ENCODE results near the gene DNAJC5.
"Not testable (repeated sequence)": the region's sequence is repeated elsewhere in the genome, so short reads cannot be mapped to it uniquely, and the experiment has no call there.

Gene DNAJC5

DNA sequence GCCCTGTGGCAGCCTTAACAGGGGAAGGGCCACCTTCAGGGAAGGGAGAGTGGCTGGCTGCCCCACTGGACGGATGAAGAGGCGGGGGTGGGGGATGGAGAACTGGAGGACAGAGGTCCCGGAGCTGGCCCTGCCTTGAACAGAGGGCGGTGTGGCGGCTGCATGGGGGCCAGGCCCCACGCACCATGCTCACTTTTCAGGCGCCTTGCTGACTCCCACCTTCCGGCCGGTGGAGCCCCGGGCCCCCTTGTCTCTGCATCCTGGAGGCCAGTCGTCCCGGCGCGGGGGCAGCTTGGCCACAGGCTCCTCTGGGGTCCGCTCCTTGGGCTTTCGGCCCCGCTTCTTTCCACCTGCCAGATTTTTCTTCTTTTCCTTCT is 64.8 kb downstream of the DNAJC5 start:
- DNase-seq: no peak
- H3K18ac ChIP-seq (ENCODE audit: low read length): no peak overlapping the region
- H4K8ac ChIP-seq (ENCODE audit: low read depth, low read length): no peak overlapping the region
- H3K9ac ChIP-seq (ENCODE audit: low read length): no peak overlapping the region
- no peak overlapping the region for H3K4me3 ChIP-seq (ENCODE audit: low read depth, low read length)
- peaks cover 25% of the 10 kb centered on the region for H3K9me3 ChIP-seq (ENCODE audit: insufficient read depth, low read depth, low read length)
- no peak overlapping the region for H2AFZ ChIP-seq (ENCODE audit: insufficient read depth, low read length, poor library complexity)
- no peak overlapping the region for H3K4me2 ChIP-seq (ENCODE audit: low read length)
- no peak overlapping the region for H2BK12ac ChIP-seq (ENCODE audit: low read length)
- H3K4ac ChIP-seq (ENCODE audit: low read depth, low read length): no peak overlapping the region
- peaks cover 12% of the 10 kb centered on the region for H3K79me2 ChIP-seq (ENCODE audit: control insufficient read depth, insufficient read depth, low read length, poor library complexity)
- no peak overlapping the region for H3K14ac ChIP-seq (ENCODE audit: low read length)
- no peaks in the 10 kb centered on the region for H3K27me3 ChIP-seq (ENCODE audit: insufficient read depth, low read length)
- H3K27ac ChIP-seq (ENCODE audit: low read depth, low read length): no peak overlapping the region
- H2BK120ac ChIP-seq (ENCODE audit: insufficient read depth, low read length, poor library complexity): no peak overlapping the region
- peaks cover 7 to 14% of the 10 kb centered on the region in 2 experiments for H3K4me1 ChIP-seq (ENCODE audit: control insufficient read depth in 1 of 2, insufficient read depth in 2 of 2, low read length in 2 of 2)
- WGBS (ENCODE audit: extremely low coverage, insufficient coverage, insufficient read length): no CpG with 5 or more reads among the region's 17 CpGs
- H3K23ac ChIP-seq (ENCODE audit: low read length): no peak overlapping the region
- H3K36me3 ChIP-seq (ENCODE audit: control insufficient read depth in 1 of 2, insufficient read depth in 2 of 2, low read length in 2 of 2): peaks cover 48 to 51% of the 10 kb centered on the region in 2 experiments
- no peak overlapping the region for H4K91ac ChIP-seq (ENCODE audit: low read depth, low read length)
- H2BK5ac ChIP-seq (ENCODE audit: low read depth, low read length, poor library complexity): no peak overlapping the region
- H3K79me1 ChIP-seq (ENCODE audit: low read length): peaks cover 10% of the 10 kb centered on the region
- no peak overlapping the region for H2AK5ac ChIP-seq (ENCODE audit: low read length)
- no peak overlapping the region for H4K12ac ChIP-seq (ENCODE audit: low read depth, low read length)

DNA sequence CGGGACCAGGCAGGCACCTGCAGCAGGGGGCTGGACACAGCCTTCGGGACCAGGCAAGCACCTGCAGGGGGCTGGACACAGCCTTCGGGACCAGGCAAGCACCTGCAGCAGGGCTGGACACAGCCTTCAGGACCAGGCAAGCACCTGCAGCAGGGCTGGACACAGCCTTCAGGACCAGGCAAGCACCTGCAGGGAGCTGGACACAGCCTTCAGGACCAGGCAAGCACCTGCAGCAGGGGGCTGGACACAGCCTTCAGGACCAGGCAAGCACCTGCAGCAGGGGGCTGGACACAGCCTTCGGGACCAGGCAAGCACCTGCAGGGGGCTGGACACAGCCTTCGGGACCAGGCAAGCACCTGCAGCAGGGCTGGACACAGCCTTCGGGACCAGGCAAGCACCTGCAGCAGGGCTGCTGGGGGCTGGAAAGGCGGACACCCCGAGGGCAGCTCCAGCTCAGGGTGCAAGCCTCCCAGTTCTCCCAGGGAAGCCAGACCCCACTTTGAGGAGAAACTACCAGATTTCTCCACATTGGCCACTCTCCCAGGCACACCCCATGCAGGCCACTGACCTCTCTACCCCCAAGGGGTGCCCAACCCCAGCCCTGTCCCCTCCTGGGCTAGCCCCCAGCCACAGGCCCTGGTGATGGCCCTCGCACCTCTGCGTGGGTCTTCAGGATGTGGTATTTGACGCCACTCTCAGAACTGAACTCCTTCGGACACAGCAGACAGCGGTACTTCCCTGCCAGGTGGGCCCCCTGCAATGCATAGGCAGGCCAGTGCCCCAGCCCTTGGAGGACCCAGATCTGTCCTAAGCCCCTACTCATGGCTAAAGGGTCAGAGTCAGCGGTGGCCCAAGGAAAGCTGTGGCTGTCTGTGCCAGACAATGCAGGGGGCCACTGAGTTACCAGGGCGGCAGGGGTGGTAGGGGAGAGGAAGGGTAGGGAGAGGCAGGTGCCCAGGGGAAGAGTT is 66.0 kb downstream of the DNAJC5 start:
- not testable (repeated sequence) for H3K27ac ChIP-seq (ENCODE audit: low read depth, low read length); H3K23ac ChIP-seq (ENCODE audit: low read length); H4K8ac ChIP-seq (ENCODE audit: low read depth, low read length); H4K91ac ChIP-seq (ENCODE audit: low read depth, low read length); H2AK5ac ChIP-seq (ENCODE audit: low read length); H2BK5ac ChIP-seq (ENCODE audit: low read depth, low read length, poor library complexity); H4K12ac ChIP-seq (ENCODE audit: low read depth, low read length); H2BK120ac ChIP-seq (ENCODE audit: insufficient read depth, low read length, poor library complexity); H3K4me2 ChIP-seq (ENCODE audit: low read length); H3K79me1 ChIP-seq (ENCODE audit: low read length); H3K4me3 ChIP-seq (ENCODE audit: low read depth, low read length); H2AFZ ChIP-seq (ENCODE audit: insufficient read depth, low read length, poor library complexity); H3K14ac ChIP-seq (ENCODE audit: low read length); H3K4ac ChIP-seq (ENCODE audit: low read depth, low read length); H2BK12ac ChIP-seq (ENCODE audit: low read length); H3K18ac ChIP-seq (ENCODE audit: low read length); H3K79me2 ChIP-seq (ENCODE audit: control insufficient read depth, insufficient read depth, low read length, poor library complexity); H3K9ac ChIP-seq (ENCODE audit: low read length); H3K27me3 ChIP-seq (ENCODE audit: insufficient read depth, low read length); DNase-seq
- WGBS (ENCODE audit: extremely low coverage, insufficient coverage, insufficient read length): no CpG with 5 or more reads among the region's 15 CpGs
- H3K4me1 ChIP-seq (ENCODE audit: control insufficient read depth in 1 of 2, insufficient read depth in 2 of 2, low read length in 2 of 2): peaks cover 2 to 10% of the 10 kb centered on the region in 2 experiments
- H3K36me3 ChIP-seq (ENCODE audit: control insufficient read depth in 1 of 2, insufficient read depth in 2 of 2, low read length in 2 of 2): peaks cover 48 to 52% of the 10 kb centered on the region in 2 experiments
- H3K9me3 ChIP-seq (ENCODE audit: insufficient read depth, low read depth, low read length): peaks cover 26% of the 10 kb centered on the region

DNA sequence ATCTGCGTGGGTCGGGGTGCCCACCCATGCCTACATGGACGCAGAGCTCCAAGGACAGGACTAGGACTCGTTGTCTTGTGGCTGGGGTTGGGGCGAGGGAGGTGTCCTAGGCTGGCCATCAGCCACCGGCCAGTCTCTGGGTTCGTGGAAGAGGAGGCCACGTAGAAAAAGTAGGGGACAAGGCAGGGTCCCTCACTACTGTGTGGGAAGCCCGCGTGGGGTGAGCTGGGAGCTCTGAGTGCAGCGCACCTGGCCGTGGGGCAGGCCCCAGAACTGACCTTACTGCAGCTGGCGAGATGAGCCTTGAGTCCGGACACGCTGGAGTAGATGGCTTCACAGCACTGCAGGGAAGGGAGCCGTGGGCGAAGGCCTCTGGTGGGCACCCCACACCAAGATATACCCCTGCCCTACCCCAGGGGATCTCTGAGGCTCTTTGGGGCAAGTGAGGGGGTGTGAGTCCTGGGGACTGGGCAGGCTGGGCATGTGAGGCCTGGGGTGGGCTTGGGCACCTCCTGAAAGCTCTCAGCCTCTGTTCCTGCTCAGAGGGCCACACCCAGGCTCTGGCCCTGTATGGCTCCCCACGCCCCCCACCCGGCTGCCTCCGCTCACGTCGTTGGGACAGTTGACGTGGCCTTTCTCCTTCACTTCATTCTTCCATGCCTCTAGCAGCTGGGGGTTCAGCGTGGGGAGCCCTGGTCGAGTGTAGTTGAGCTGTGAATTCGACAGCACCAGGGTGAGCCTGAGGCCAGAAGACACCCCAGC is 66.9 kb downstream of the DNAJC5 start:
- no peak overlapping the region for H3K27ac ChIP-seq (ENCODE audit: low read depth, low read length)
- no CpG with 5 or more reads among the region's 26 CpGs for WGBS (ENCODE audit: extremely low coverage, insufficient coverage, insufficient read length)
- no peak for DNase-seq
- H3K9me3 ChIP-seq (ENCODE audit: insufficient read depth, low read depth, low read length): peaks cover 35% of the 10 kb centered on the region
- H4K8ac ChIP-seq (ENCODE audit: low read depth, low read length): no peak overlapping the region
- no peaks in the 10 kb centered on the region for H3K27me3 ChIP-seq (ENCODE audit: insufficient read depth, low read length)
- H3K36me3 ChIP-seq (ENCODE audit: control insufficient read depth in 1 of 2, insufficient read depth in 2 of 2, low read length in 2 of 2): peaks cover 57 to 61% of the 10 kb centered on the region in 2 experiments
- no peaks in the 10 kb centered on the region for H3K79me2 ChIP-seq (ENCODE audit: control insufficient read depth, insufficient read depth, low read length, poor library complexity)
- no peak overlapping the region for H2AK5ac ChIP-seq (ENCODE audit: low read length)
- no peak overlapping the region for H4K91ac ChIP-seq (ENCODE audit: low read depth, low read length)
- H3K18ac ChIP-seq (ENCODE audit: low read length): no peak overlapping the region
- H3K4ac ChIP-seq (ENCODE audit: low read depth, low read length): no peak overlapping the region
- no peak overlapping the region for H2BK12ac ChIP-seq (ENCODE audit: low read length)
- no peak overlapping the region for H4K12ac ChIP-seq (ENCODE audit: low read depth, low read length)
- H3K4me1 ChIP-seq (ENCODE audit: control insufficient read depth in 1 of 2, insufficient read depth in 2 of 2, low read length in 2 of 2): peaks cover 2 to 10% of the 10 kb centered on the region in 2 experiments
- no peak overlapping the region for H3K23ac ChIP-seq (ENCODE audit: low read length)
- no peak overlapping the region for H3K4me3 ChIP-seq (ENCODE audit: low read depth, low read length)
- H2AFZ ChIP-seq (ENCODE audit: insufficient read depth, low read length, poor library complexity): no peak overlapping the region
- no peak overlapping the region for H2BK5ac ChIP-seq (ENCODE audit: low read depth, low read length, poor library complexity)
- H3K9ac ChIP-seq (ENCODE audit: low read length): no peak overlapping the region
- no peak overlapping the region for H2BK120ac ChIP-seq (ENCODE audit: insufficient read depth, low read length, poor library complexity)
- H3K4me2 ChIP-seq (ENCODE audit: low read length): no peak overlapping the region
- no peaks in the 10 kb centered on the region for H3K79me1 ChIP-seq (ENCODE audit: low read length)
- H3K14ac ChIP-seq (ENCODE audit: low read length): no peak overlapping the region

DNA sequence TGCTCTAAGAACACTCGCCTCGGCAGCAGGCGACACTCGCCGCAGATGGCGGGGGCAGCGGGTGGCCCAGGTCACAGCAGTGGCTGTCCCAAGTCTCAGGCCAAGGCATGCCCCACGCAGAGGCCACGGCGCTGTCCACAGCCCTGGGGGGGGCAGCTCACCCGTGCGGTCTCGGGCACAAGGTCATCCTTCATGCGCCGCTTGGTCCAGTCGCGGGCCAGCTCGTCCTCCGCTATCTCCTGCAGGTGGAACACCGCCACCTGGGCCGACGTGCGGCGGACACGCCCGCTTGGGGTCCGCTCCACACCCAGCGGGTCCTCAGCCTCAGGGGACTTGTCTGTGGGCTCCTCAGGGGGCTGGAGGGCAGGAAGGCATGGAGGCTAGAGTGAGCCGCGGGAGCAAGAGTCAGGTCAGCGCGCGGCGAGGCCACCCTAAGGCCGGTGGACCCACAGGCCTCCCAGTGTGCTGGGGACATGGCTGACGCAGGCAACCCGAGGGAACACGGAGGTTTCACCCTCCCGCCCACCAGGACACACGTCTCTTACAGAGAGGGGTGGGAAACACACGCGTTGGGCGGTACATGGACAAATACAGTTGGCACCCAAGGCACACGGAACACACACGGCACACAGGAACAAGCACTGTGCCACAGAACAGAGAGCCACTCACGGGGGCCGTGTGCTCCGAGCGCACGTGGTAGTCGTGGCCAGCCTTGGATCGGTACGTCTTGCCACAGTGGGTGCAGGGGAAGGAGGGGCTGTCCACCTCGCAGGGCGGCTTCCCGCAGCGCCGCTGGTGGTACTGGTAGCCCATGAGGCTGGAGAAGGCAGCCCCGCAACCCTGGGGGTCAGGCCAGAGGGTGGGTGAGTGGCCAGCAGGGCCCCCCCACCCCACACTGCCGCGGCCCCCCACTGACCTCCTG is 67.8 kb downstream of the DNAJC5 start:
- Histone ChIP-seq H3K4me3 (ENCODE audit: low read depth, low read length) (no peak overlapping the region), H3K9me3 (ENCODE audit: insufficient read depth, low read depth, low read length) (peaks cover 43% of the 10 kb centered on the region), H3K27ac (ENCODE audit: low read depth, low read length) (no peak overlapping the region), H3K4ac (ENCODE audit: low read depth, low read length) (no peak overlapping the region), H4K8ac (ENCODE audit: low read depth, low read length) (no peak overlapping the region), H3K9ac (ENCODE audit: low read length) (no peak overlapping the region), H3K4me1 (ENCODE audit: control insufficient read depth in 1 of 2, insufficient read depth in 2 of 2, low read length in 2 of 2) (peaks cover 2 to 4% of the 10 kb centered on the region in 2 experiments), H2BK120ac (ENCODE audit: insufficient read depth, low read length, poor library complexity) (no peak overlapping the region), H3K4me2 (ENCODE audit: low read length) (no peak overlapping the region), H3K79me1 (ENCODE audit: low read length) (no peaks in the 10 kb centered on the region), H2BK5ac (ENCODE audit: low read depth, low read length, poor library complexity) (no peak overlapping the region), H2BK12ac (ENCODE audit: low read length) (no peak overlapping the region), H2AFZ (ENCODE audit: insufficient read depth, low read length, poor library complexity) (no peak overlapping the region), H3K14ac (ENCODE audit: low read length) (no peak overlapping the region), H3K23ac (ENCODE audit: low read length) (no peak overlapping the region), H4K12ac (ENCODE audit: low read depth, low read length) (no peak overlapping the region), H3K18ac (ENCODE audit: low read length) (no peak overlapping the region), H2AK5ac (ENCODE audit: low read length) (no peak overlapping the region), H3K79me2 (ENCODE audit: control insufficient read depth, insufficient read depth, low read length, poor library complexity) (no peaks in the 10 kb centered on the region), H4K91ac (ENCODE audit: low read depth, low read length) (no peak overlapping the region), H3K36me3 (ENCODE audit: control insufficient read depth in 1 of 2, insufficient read depth in 2 of 2, low read length in 2 of 2) (peaks cover 64 to 69% of the 10 kb centered on the region in 2 experiments), H3K27me3 (ENCODE audit: insufficient read depth, low read length) (no peaks in the 10 kb centered on the region)
- no CpG with 5 or more reads among the region's 61 CpGs for WGBS (ENCODE audit: extremely low coverage, insufficient coverage, insufficient read length)
- no peak for DNase-seq
